ENCODE measurements around the gene PLCL2. TPM values are rescaled to one million over a fixed set of nuclear protein-coding genes. Genes with fewer than 3 reads are reported as not detected.

Gene PLCL2
- polyA plus RNA-seq, 2 of the 4 experiments (the other 2 are of a cell fraction) = 2.1 to 3.0 TPM

DNA sequence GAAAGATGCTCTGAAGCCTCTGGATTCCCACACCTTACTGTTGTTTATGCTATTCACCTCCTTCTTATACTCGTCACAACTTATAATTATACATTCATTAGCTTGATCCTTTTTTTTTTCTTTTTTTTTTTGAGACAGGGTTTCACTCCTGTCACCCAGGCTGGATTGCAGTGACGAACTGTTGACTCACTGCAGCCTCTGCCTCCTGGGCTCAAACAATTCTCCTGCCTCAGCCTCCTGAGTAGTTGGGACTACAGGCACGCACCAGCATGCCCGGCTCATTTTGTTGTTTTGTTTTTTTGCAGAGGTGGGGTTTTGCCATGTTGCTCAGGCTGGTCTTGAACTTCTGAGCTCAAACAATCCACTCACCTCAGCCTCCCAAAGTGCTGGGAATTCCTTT lies 143.6 kb downstream of the PLCL2 start:
- CTCF ChIA-PET = interaction anchor here (1.2 to 2.5 kb wide), 2 partner anchors 11 to 144 kb away, joined by 3 to 9 read pairs; partner anchors contain the start of gene PLCL2

DNA sequence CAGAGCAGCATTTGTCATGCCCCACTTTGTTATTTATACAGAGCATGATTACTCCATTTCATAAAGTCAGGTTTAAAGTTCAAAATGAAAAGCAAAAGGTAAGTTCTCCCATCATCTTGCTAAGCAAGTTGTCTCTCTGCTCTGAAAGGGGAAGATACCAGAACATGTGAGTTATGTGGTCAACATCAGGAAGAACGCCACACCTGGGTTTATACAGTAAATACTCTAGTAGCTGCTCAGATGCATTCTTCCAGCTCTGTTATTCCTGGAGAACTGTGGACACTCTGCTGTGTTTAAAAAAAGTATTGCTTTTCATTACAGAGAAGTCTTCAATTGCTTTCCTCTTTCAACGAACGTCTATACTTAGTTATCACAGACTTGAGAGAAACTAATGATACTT lies 145.7 kb downstream of the PLCL2 start:
- ChIA-PET POLR2A (no interaction called here), CTCF (interaction anchor here (0.6 to 3.3 kb wide), 5 partner anchors 9 to 429 kb away, joined by 3 to 17 read pairs (median 8); partner anchors contain the start of gene PLCL2)
- no peak overlapping the region for H3K4me2 ChIP-seq
- no peak for FAIRE-seq
- no peaks in the 10 kb centered on the region for H3K9me3 ChIP-seq
- H3K27ac ChIP-seq = no peak overlapping the region
- 62% methylated on average over 3 of the region's 3 CpGs for WGBS (ENCODE audit: missing lambda C conversion rate)
- no peaks in the 10 kb centered on the region for H3K4me1 ChIP-seq
- H3K4me3 ChIP-seq = no peak overlapping the region
- TF ChIP-seq, protein P1, sequence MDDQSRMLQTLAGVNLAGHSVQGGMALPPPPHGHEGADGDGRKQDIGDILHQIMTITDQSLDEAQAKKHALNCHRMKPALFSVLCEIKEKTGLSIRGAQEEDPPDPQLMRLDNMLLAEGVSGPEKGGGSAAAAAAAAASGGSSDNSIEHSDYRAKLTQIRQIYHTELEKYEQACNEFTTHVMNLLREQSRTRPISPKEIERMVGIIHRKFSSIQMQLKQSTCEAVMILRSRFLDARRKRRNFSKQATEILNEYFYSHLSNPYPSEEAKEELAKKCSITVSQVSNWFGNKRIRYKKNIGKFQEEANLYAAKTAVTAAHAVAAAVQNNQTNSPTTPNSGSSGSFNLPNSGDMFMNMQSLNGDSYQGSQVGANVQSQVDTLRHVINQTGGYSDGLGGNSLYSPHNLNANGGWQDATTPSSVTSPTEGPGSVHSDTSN (IDR thresholded peaks at IDR 0.05) = no peak
- no peak for TF ChIP-seq EHF (CRISPR knock-in tag; IDR thresholded peaks at IDR 0.05)
- TF ChIP-seq TP53 (CRISPR knock-in tag; IDR thresholded peaks at IDR 0.05) = no peak
- no peak for TF ChIP-seq HOXB13 (CRISPR knock-in tag; IDR thresholded peaks at IDR 0.05; ENCODE audit: low read depth)
- TF ChIP-seq RNF2 (IDR thresholded peaks at IDR 0.05; ENCODE audit: borderline replicate concordance, low read depth) = no peak
- TF ChIP-seq GATA3 (IDR thresholded peaks at IDR 0.05; ENCODE audit: borderline replicate concordance) = no peak
- no peak for TF ChIP-seq MAFK (IDR thresholded peaks at IDR 0.05; ENCODE audit: partially characterized antibody)
- no peak for TF ChIP-seq ESRRA (IDR thresholded peaks at IDR 0.05; ENCODE audit: borderline replicate concordance, low read length)
- no peak for TF ChIP-seq CTCF (IDR thresholded peaks at IDR 0.05)
- TF ChIP-seq, protein P2, sequence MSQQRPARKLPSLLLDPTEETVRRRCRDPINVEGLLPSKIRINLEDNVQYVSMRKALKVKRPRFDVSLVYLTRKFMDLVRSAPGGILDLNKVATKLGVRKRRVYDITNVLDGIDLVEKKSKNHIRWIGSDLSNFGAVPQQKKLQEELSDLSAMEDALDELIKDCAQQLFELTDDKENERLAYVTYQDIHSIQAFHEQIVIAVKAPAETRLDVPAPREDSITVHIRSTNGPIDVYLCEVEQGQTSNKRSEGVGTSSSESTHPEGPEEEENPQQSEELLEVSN (IDR thresholded peaks at IDR 0.05; ENCODE audit: borderline replicate concordance, low read depth) = no peak
- DNase-seq (ENCODE audit: low read depth in 1 of 2, low spot score in 1 of 2) = no peak
- no peak for ATAC-seq

More for the DNA sequence above, 143.6 kb downstream of the PLCL2 start:
- TF ChIP-seq HOXB5 (CRISPR knock-in tag; IDR thresholded peaks at IDR 0.05) (no peak), CEBPB (IDR thresholded peaks at IDR 0.05) (no peak), MAZ (IDR thresholded peaks at IDR 0.05; ENCODE audit: borderline replicate concordance, low read depth, low read length) (no peak), ESRRA (IDR thresholded peaks at IDR 0.05; ENCODE audit: borderline replicate concordance, low read length) (no peak), GATA3 (IDR thresholded peaks at IDR 0.05; ENCODE audit: borderline replicate concordance) (no peak), ZC3H11A (IDR thresholded peaks at IDR 0.05) (no peak), HES2 (IDR thresholded peaks at IDR 0.05) (no peak), EHMT2 (IDR thresholded peaks at IDR 0.05; ENCODE audit: low read depth) (no peak), NPAS2 (CRISPR knock-in tag; IDR thresholded peaks at IDR 0.05; ENCODE audit: borderline replicate concordance) (no peak), POLR2A (IDR thresholded peaks at IDR 0.05; ENCODE audit: low read length) (no peak), POLR2AphosphoS2 (conservative IDR thresholded peaks at IDR 0.05; ENCODE audit: low read length) (no peak), BHLHE40 (IDR thresholded peaks at IDR 0.05; ENCODE audit: low read depth, low read length) (no peak), ZNF302 (CRISPR knock-in tag; IDR thresholded peaks at IDR 0.05) (no peak), MAX (IDR thresholded peaks at IDR 0.05) (no peak), SREBF2 (IDR thresholded peaks at IDR 0.05) (no peak)
- H3K27ac ChIP-seq = no peak overlapping the region
- POLR2A ChIA-PET = no interaction called here
- FAIRE-seq (no peak), DNase-seq (ENCODE audit: low read depth in 1 of 2, low spot score in 1 of 2) (no peak), ATAC-seq (no peak)
- H3K4me3 ChIP-seq = no peak overlapping the region
- no peaks in the 10 kb centered on the region for H3K4me1 ChIP-seq
- H3K9me3 ChIP-seq = no peaks in the 10 kb centered on the region
- H3K4me2 ChIP-seq = no peak overlapping the region
- WGBS (ENCODE audit: missing lambda C conversion rate) = 90% methylated on average over 4 of the region's 4 CpGs
